ENCODE measurements around the gene OR10A5.

- TF ChIP-seq CTCF (IDR thresholded peaks at IDR 0.05; ENCODE audit: low read length) (no peak), EZH2 (IDR thresholded peaks at IDR 0.05; ENCODE audit: borderline replicate concordance, low read length) (no peak)
These were observed 11.5 kb upstream of the OR10A5 start for GRCh38 chr11:6834021-6834420.
